Smooth muscle cell (in vitro differentiated cells): ENCODE data around the gene BCL7B. TPM values are rescaled to one million over a fixed set of nuclear protein-coding genes. Genes with fewer than 3 reads are reported as not detected.
A peak's percentile ranks its signal among the peaks of the same experiment; 100 is the strongest.

Experiments
- DNase-seq: peaks from one replicate; lab custom pipeline; 2025; ENCODE audit not compliant: unreplicated experiment; lab: John Stamatoyannopoulos, UW
- H2AFZ ChIP-seq: fragments of 200-600 bp; sonication (generic); 2 replicates; pipeline ENCODE4 v1.6.0; 2016; ENCODE audit warnings: antibody characterized with exemption, low read depth, mild to moderate bottlenecking
- H3F3A ChIP-seq: fragments of 200-600 bp; sonication (generic); 2 replicates; pipeline ENCODE4 v1.6.0; 2017; ENCODE audit warnings: antibody characterized with exemption, low read depth
- H3K27ac ChIP-seq: fragments of 200-600 bp; sonication (generic); 2 replicates; pipeline ENCODE4 v1.5.1; 2016; ENCODE audit warnings: low read depth, mild to moderate bottlenecking
- H3K27me3 ChIP-seq: fragments of 200-600 bp; sonication (generic); 2 replicates; pipeline ENCODE4 v1.6.1; 2016; ENCODE audit warnings: low read depth, mild to moderate bottlenecking
- H3K36me3 ChIP-seq: fragments of 200-600 bp; sonication (generic); 2 replicates; pipeline ENCODE4 v1.5.1; 2016; ENCODE audit warnings: low read depth
- H3K4me1 ChIP-seq: fragments of 200-600 bp; sonication (generic); 2 replicates; pipeline ENCODE4 v1.5.1; 2016; ENCODE audit warnings: low read depth
- H3K4me2 ChIP-seq: fragments of 200-600 bp; sonication (generic); 2 replicates; pipeline ENCODE4 v1.6.0; 2016; ENCODE audit warnings: mild to moderate bottlenecking
- H3K4me3 ChIP-seq: fragments of 200-600 bp; sonication (generic); 2 replicates; pipeline ENCODE4 v1.5.1; 2016; ENCODE audit warnings: mild to moderate bottlenecking
- H3K79me2 ChIP-seq: fragments of 200-600 bp; sonication (generic); 2 replicates; pipeline ENCODE4 v1.6.0; 2016; ENCODE audit warnings: low read depth, mild to moderate bottlenecking
- H3K9ac ChIP-seq: fragments of 200-600 bp; sonication (generic); 2 replicates; pipeline ENCODE4 v1.6.0; 2016; ENCODE audit warnings: low read depth
- H3K9me3 ChIP-seq: fragments of 200-600 bp; sonication (generic); replicated peaks from 2 replicates; pipeline ENCODE4 v1.5.1; 2016; ENCODE audit warnings: low read depth
- H4K20me1 ChIP-seq: fragments of 200-600 bp; sonication (generic); 2 replicates; pipeline ENCODE4 v1.6.0; 2016; ENCODE audit warnings: low read depth
- WGBS: methylation state at CpG from one replicate; pipeline ENCODE4 v1.1.7; 2016; ENCODE audit warnings: low lambda C conversion rate; 5-methylcytosine and 5-hydroxymethylcytosine counted together
- polyA plus RNA-seq: library from polyadenylated mRNA; unstranded; fragments of >200 nt; fragmentation: Nextera tagmentation; extraction: Ambion mirVana; gene quantifications from 2 replicates; pipeline ENCODE4 v1.2.1, GENCODE V29; 2016
- small RNA-seq: library from RNA; depleted of rRNA; stranded (forward); fragments of <200 nt; gene quantifications from one replicate; pipeline ENCODE3, GENCODE V24; 2014
- total RNA-seq: library from RNA; depleted of rRNA; stranded (reverse); fragments of >200 nt; gene quantifications from 2 replicates; pipeline ENCODE4 v1.2.3, GENCODE V29; 2014
- TF ChIP-seq, protein P1 (sequence below): fragments of 200-600 bp; sonication (generic); IDR thresholded peaks from 2 replicates; pipeline ENCODE4 v1.5.1; 2017; ENCODE audit warnings: borderline replicate concordance, mild to moderate bottlenecking, antibody characterized with exemption; ENCODE audit not compliant: insufficient read depth, poor library complexity, severe bottlenecking

Gene BCL7B
- total and polyA plus RNA-seq, 2 experiments from 2014 or later, result 30.7 to 31.9 TPM

DNA sequence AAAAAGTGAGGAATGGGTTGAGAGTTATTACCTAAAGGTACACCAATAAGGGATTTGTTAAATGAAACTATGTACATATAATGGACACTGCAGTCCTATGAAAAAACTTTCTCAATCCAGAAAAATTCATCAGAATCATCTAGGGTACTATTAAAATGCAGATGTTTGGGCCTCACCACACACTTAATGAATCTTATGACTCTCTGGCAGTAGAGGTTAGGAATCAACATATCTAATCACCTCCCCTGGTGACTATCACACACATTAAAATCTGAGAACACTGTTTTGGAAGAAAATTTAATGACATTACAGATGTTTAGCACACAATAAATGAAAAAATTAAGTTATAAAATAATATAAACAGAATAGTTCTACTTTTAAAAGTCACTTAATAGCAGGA lies 67.5 kb downstream of the BCL7B start:
- H3K9ac ChIP-seq, result no peak overlapping the region
- H2AFZ ChIP-seq, result no peak overlapping the region
- no peaks in the 10 kb centered on the region for H3F3A ChIP-seq
- peaks cover 60% of the 10 kb centered on the region for H4K20me1 ChIP-seq
- H3K79me2 ChIP-seq, result peaks cover 71% of the 10 kb centered on the region
- H3K4me1 ChIP-seq, result no peaks in the 10 kb centered on the region
- no peak overlapping the region for H3K4me3 ChIP-seq
- TF ChIP-seq, protein P1, sequence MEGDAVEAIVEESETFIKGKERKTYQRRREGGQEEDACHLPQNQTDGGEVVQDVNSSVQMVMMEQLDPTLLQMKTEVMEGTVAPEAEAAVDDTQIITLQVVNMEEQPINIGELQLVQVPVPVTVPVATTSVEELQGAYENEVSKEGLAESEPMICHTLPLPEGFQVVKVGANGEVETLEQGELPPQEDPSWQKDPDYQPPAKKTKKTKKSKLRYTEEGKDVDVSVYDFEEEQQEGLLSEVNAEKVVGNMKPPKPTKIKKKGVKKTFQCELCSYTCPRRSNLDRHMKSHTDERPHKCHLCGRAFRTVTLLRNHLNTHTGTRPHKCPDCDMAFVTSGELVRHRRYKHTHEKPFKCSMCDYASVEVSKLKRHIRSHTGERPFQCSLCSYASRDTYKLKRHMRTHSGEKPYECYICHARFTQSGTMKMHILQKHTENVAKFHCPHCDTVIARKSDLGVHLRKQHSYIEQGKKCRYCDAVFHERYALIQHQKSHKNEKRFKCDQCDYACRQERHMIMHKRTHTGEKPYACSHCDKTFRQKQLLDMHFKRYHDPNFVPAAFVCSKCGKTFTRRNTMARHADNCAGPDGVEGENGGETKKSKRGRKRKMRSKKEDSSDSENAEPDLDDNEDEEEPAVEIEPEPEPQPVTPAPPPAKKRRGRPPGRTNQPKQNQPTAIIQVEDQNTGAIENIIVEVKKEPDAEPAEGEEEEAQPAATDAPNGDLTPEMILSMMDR, result no peak
- H3K36me3 ChIP-seq, result peaks cover 38% of the 10 kb centered on the region
- no peak overlapping the region for H3K27ac ChIP-seq
- H3K9me3 ChIP-seq, result no peaks in the 10 kb centered on the region
- no peaks in the 10 kb centered on the region for H3K27me3 ChIP-seq
- H3K4me2 ChIP-seq, result no peak overlapping the region
- no peak for DNase-seq

DNA sequence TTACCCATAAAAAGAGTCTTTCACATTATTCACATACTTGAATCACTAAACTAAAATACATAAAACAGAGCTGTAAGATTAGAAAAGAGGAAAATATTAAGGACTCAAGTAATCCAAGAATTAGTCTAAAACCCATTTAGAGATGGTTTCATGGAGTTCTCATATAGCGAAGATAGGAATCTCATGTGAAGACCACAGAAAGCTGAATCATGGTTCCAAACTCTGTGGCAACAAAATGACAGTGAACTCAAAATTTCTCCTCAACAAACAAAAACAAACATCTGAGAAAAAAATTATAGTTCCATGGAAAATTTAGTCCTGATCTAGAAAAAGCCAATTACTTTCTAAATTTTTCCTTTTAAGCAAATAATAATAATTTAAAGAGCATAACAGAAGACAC lies 70.0 kb downstream of the BCL7B start:
- WGBS, result 88% methylated on average over 1 of the region's 1 CpG
- TF ChIP-seq, protein P1, result no peak
- H3F3A ChIP-seq, result no peaks in the 10 kb centered on the region
- no peaks in the 10 kb centered on the region for H3K27me3 ChIP-seq
- peaks cover 76% of the 10 kb centered on the region for H3K79me2 ChIP-seq
- peaks cover 58% of the 10 kb centered on the region for H4K20me1 ChIP-seq
- H2AFZ ChIP-seq, result no peak overlapping the region
- peaks cover 4% of the 10 kb centered on the region for H3K4me1 ChIP-seq
- H3K27ac ChIP-seq, result peak overlapping the region; percentile 21
- H3K4me3 ChIP-seq, result no peak overlapping the region
- no peaks in the 10 kb centered on the region for H3K9me3 ChIP-seq
- no peak overlapping the region for H3K4me2 ChIP-seq
- no peak for DNase-seq
- H3K9ac ChIP-seq, result no peak overlapping the region
- peaks cover 35% of the 10 kb centered on the region for H3K36me3 ChIP-seq

Small RNA genes lying within 50 kb of the gene (small RNA-seq; reads per million reads assigned to genes)
- not detected for gene RNU6-1198P

Other genes starting within 250 kb of the BCL7B start
- 16.9 and 25.2 TPM in 2 replicates for gene NSUN5, start 248.9 kb downstream of the BCL7B start, total RNA-seq
- gene NSUN5, start 248.9 kb downstream of the BCL7B start, polyA plus RNA-seq, result 38.1 and 47.9 TPM in 2 replicates
- not detected in 2 replicates for gene TRIM50, start 229.6 kb downstream of the BCL7B start, total RNA-seq
- gene TRIM50, start 229.6 kb downstream of the BCL7B start, polyA plus RNA-seq, result not detected in 2 replicates
- not detected in 2 replicates for gene FKBP6, start 229.5 kb downstream of the BCL7B start, total RNA-seq
- not detected in 2 replicates for gene FKBP6, start 229.5 kb downstream of the BCL7B start, polyA plus RNA-seq
- 0.58 and 1.3 TPM in 2 replicates for gene FZD9, start 123.9 kb downstream of the BCL7B start, total RNA-seq
- 1.6 and 3.3 TPM in 2 replicates for gene FZD9, start 123.9 kb downstream of the BCL7B start, polyA plus RNA-seq
- 43.9 and 48.8 TPM in 2 replicates for gene BAZ1B, start 35.4 kb downstream of the BCL7B start, total RNA-seq
- 20.1 and 23.9 TPM in 2 replicates for gene BAZ1B, start 35.4 kb downstream of the BCL7B start, polyA plus RNA-seq
- gene TBL2, start 20.9 kb upstream of the BCL7B start, total RNA-seq, result 62.4 and 78.5 TPM in 2 replicates
- gene TBL2, start 20.9 kb upstream of the BCL7B start, polyA plus RNA-seq, result 57.7 and 67.6 TPM in 2 replicates
- gene MLXIPL, start 66.8 kb upstream of the BCL7B start, total RNA-seq, result not detected in 2 replicates
- gene MLXIPL, start 66.8 kb upstream of the BCL7B start, polyA plus RNA-seq, result 0.32 TPM in 1 of 2 replicates, not detected in the other
- 2.8 and 7.1 TPM in 2 replicates for gene VPS37D, start 110.1 kb upstream of the BCL7B start, total RNA-seq
- 7.1 and 8.7 TPM in 2 replicates for gene VPS37D, start 110.1 kb upstream of the BCL7B start, polyA plus RNA-seq
- 1.2 and 1.4 TPM in 2 replicates for gene DNAJC30, start 125.8 kb upstream of the BCL7B start, total RNA-seq
- gene DNAJC30, start 125.8 kb upstream of the BCL7B start, polyA plus RNA-seq, result 4.6 and 6.2 TPM in 2 replicates
- gene BUD23, start 125.9 kb upstream of the BCL7B start, total RNA-seq, result 35.6 and 43.0 TPM in 2 replicates
- 114 and 116 TPM in 2 replicates for gene BUD23, start 125.9 kb upstream of the BCL7B start, polyA plus RNA-seq
- gene STX1A, start 162.0 kb upstream of the BCL7B start, total RNA-seq, result 14.3 and 18.3 TPM in 2 replicates
- gene STX1A, start 162.0 kb upstream of the BCL7B start, polyA plus RNA-seq, result 7.5 and 18.0 TPM in 2 replicates
- gene ABHD11, start 181.1 kb upstream of the BCL7B start, total RNA-seq, result 3.4 and 16.5 TPM in 2 replicates
- gene ABHD11, start 181.1 kb upstream of the BCL7B start, polyA plus RNA-seq, result 14.1 and 19.9 TPM in 2 replicates
- not detected in 2 replicates for gene CLDN3, start 212.6 kb upstream of the BCL7B start, total RNA-seq
- gene CLDN3, start 212.6 kb upstream of the BCL7B start, polyA plus RNA-seq, result 0.16 and 1.8 TPM in 2 replicates